Measurements from ENCODE around the gene PALM3.
"Not testable (repeated sequence)": the region's sequence is repeated elsewhere in the genome, so short reads cannot be mapped to it uniquely, and the experiment has no call there.

Gene PALM3

DNA sequence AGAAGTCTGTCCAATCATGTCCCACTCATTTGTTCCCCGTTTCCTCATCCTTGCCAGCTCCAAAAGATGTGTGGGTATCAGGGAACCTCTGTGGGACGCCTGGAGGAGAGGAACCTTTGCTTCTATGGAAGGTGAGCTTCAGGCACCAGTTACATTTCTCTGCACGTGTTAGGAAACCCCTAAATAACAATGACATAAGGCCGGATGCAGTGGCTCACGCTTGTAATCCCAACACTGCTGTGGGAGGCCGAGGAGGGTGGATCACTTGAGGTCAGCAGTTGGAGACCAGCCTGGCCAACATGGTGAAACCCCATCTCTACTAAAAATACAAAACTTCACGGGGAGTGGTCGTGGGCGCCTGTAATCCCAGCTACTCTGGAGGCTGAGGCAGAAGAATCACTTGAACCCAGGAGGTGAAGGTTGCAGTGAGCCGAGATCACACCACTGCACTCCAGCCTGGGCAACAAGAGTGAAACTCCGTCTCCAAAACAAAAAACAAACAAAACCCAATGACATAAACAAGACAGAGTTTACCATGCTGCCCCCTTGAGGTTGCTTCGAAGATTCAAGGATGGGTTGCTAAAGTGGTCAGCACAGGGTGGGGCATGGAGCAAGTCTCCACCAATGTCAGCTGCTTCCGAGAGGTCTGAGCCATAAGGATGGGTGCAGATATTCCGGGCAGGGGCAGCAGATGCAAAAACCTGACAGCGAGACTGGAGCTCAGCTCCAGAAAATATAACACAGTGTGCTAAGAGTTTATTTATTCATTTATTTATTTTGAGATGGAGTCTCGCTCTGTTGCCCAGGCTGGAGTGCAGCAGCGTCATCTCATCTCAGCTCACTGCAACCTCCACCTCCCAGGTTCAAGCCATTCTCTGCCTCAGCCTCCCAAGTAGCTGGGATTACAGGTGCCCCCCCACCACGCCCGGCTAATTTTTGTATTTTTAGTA is 18.9 kb downstream of the PALM3 start:
- H4K20me1 ChIP-seq (ENCODE audit: low read depth, low read length); H3K79me2 ChIP-seq (ENCODE audit: insufficient read depth, low read length); H3K9me3 ChIP-seq (ENCODE audit: insufficient read depth, low read length); H3K9me2 ChIP-seq (replicated peaks; ENCODE audit: insufficient read depth, low read length); H3F3A ChIP-seq (ENCODE audit: insufficient read depth); H3K4me3 ChIP-seq (ENCODE audit: insufficient read depth, low read length, poor library complexity, severe bottlenecking); H3K27me3 ChIP-seq (ENCODE audit: low read length); H3K36me3 ChIP-seq (ENCODE audit: low read length): not testable (repeated sequence)
- peak; percentile 48 for TF ChIP-seq CTCF (IDR thresholded peaks at IDR 0.05; ENCODE audit: insufficient read depth, low read length, poor library complexity, severe bottlenecking)
- peak overlapping the region; percentile 20 for H3K4me2 ChIP-seq (ENCODE audit: low read depth, low read length, poor library complexity, severe bottlenecking)
- H3K27ac ChIP-seq (ENCODE audit: low read depth, low read length) = peak overlapping the region; percentile 28; the same call in 1 of the 2 replicates
- peak overlapping the region; percentile 49 for H2AFZ ChIP-seq (ENCODE audit: low read depth, low read length, severe bottlenecking)
- 0 out of 2 replicates have a peak overlapping the region, but pooled peaks have one; percentile 13 for H3K9ac ChIP-seq (ENCODE audit: low read length)

DNA sequence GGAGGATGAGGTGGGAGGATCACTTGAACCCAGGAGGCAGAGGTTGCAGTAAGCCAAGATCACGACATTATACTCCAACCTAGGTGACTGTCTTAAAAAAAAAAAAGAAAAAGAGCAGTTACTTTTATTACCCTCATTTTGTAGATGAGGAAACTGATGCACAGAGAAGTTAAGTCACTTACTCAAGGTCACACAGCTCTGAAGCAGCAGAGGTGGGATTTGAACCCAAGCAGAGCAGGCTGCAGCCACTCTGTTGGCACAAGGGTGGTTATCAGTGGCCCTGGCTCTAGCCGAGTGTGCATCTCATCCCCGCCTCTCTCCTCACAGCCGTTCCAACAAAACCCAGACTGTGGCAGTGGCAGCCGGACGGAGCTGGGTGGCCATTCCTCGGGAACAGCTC is 22.7 kb downstream of the PALM3 start:
- Histone ChIP-seq H3K9ac (ENCODE audit: low read length) (no peak overlapping the region), H4K20me1 (ENCODE audit: low read depth, low read length) (no peaks in the 10 kb centered on the region)
- TF ChIP-seq CTCF (IDR thresholded peaks at IDR 0.05; ENCODE audit: insufficient read depth, low read length, poor library complexity, severe bottlenecking) = no peak
- no peak for TF ChIP-seq EZH2phosphoT487 (conservative IDR thresholded peaks at IDR 0.05; ENCODE audit: low read length)

GRCh38 chr19:14035706-14036105 is 26.2 kb downstream of the PALM3 start:
- Histone ChIP-seq H2AFZ (ENCODE audit: low read depth, low read length, severe bottlenecking) (no peak overlapping the region), H3K79me2 (ENCODE audit: insufficient read depth, low read length) (no peaks in the 10 kb centered on the region), H3K27me3 (ENCODE audit: low read length) (no peaks in the 10 kb centered on the region), H3F3A (ENCODE audit: insufficient read depth) (0 out of 2 replicates have a peak, but pooled peaks cover 4% of the 10 kb centered on the region), H4K20me1 (ENCODE audit: low read depth, low read length) (no peaks in the 10 kb centered on the region), H3K4me3 (ENCODE audit: insufficient read depth, low read length, poor library complexity, severe bottlenecking) (no peak overlapping the region), H3K4me2 (ENCODE audit: low read depth, low read length, poor library complexity, severe bottlenecking) (no peak overlapping the region), H3K27ac (ENCODE audit: low read depth, low read length) (no peak overlapping the region), H3K9ac (ENCODE audit: low read length) (no peak overlapping the region), H3K9me2 (replicated peaks; ENCODE audit: insufficient read depth, low read length) (no peaks in the 10 kb centered on the region), H3K36me3 (ENCODE audit: low read length) (no peaks in the 10 kb centered on the region), H3K9me3 (ENCODE audit: insufficient read depth, low read length) (no peaks in the 10 kb centered on the region)
- TF ChIP-seq CTCF (IDR thresholded peaks at IDR 0.05; ENCODE audit: insufficient read depth, low read length, poor library complexity, severe bottlenecking) (no peak), EZH2phosphoT487 (conservative IDR thresholded peaks at IDR 0.05; ENCODE audit: low read length) (no peak)

More for the DNA sequence above, 22.7 kb downstream of the PALM3 start:
- Histone ChIP-seq H3K27ac (ENCODE audit: low read depth, low read length) (no peak overlapping the region), H3K79me2 (ENCODE audit: insufficient read depth, low read length) (no peaks in the 10 kb centered on the region), H3K4me2 (ENCODE audit: low read depth, low read length, poor library complexity, severe bottlenecking) (no peak overlapping the region), H3K27me3 (ENCODE audit: low read length) (no peaks in the 10 kb centered on the region), H3K4me3 (ENCODE audit: insufficient read depth, low read length, poor library complexity, severe bottlenecking) (no peak overlapping the region), H3K9me2 (replicated peaks; ENCODE audit: insufficient read depth, low read length) (no peaks in the 10 kb centered on the region), H3K36me3 (ENCODE audit: low read length) (no peaks in the 10 kb centered on the region), H3K9me3 (ENCODE audit: insufficient read depth, low read length) (no peaks in the 10 kb centered on the region), H3F3A (ENCODE audit: insufficient read depth) (no peaks in the 10 kb centered on the region), H2AFZ (ENCODE audit: low read depth, low read length, severe bottlenecking) (no peak overlapping the region)

DNA sequence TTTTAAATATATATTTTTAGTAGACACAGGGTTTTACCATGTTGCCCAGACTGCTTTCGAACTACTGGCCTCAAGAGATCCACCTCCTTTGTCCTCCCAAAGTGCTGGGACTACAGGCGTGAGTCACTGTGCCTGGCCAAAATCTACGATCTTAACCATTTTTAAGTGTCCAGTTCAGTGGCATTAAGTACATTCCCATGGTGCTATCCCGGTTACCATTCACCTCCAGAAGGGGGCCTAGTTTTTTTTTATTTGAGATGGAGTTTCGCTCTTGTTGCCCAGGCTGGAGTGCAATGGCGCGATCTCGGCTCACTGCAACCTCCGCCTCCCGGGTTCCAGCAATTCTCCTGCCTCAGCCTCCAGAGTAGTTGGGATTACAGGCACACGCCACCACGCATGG is 26.7 kb downstream of the PALM3 start:
- H3K4me2 ChIP-seq (ENCODE audit: low read depth, low read length, poor library complexity, severe bottlenecking); H2AFZ ChIP-seq (ENCODE audit: low read depth, low read length, severe bottlenecking); H3K9me3 ChIP-seq (ENCODE audit: insufficient read depth, low read length); H3K36me3 ChIP-seq (ENCODE audit: low read length); H3K4me3 ChIP-seq (ENCODE audit: insufficient read depth, low read length, poor library complexity, severe bottlenecking); H3K27ac ChIP-seq (ENCODE audit: low read depth, low read length); H3K27me3 ChIP-seq (ENCODE audit: low read length); H3K9me2 ChIP-seq (replicated peaks; ENCODE audit: insufficient read depth, low read length); H3K9ac ChIP-seq (ENCODE audit: low read length); H3K79me2 ChIP-seq (ENCODE audit: insufficient read depth, low read length); H3F3A ChIP-seq (ENCODE audit: insufficient read depth); H4K20me1 ChIP-seq (ENCODE audit: low read depth, low read length): not testable (repeated sequence)
